Measurements from ENCODE around the gene FTL.

DNA sequence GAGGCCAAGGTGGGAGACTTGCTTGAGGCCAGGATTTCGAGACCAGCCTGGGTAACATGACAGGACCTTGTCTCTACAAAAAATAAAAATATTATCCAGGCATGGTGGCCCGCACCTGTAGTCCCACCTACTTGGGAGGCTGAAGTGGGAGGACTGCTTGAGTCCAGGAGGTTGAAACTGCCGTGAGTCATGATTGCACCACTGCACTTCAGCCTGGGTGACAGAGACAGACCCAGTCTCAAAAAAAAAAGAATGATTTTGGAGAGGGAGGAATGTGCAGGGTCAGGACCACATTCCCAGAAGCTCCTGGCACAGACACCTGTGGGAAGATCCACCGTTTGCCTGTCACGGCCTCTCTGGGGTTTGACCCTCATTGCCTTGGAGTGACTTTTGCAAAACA lies 19.7 kb upstream of the FTL start:
- TF ChIP-seq, protein P1, sequence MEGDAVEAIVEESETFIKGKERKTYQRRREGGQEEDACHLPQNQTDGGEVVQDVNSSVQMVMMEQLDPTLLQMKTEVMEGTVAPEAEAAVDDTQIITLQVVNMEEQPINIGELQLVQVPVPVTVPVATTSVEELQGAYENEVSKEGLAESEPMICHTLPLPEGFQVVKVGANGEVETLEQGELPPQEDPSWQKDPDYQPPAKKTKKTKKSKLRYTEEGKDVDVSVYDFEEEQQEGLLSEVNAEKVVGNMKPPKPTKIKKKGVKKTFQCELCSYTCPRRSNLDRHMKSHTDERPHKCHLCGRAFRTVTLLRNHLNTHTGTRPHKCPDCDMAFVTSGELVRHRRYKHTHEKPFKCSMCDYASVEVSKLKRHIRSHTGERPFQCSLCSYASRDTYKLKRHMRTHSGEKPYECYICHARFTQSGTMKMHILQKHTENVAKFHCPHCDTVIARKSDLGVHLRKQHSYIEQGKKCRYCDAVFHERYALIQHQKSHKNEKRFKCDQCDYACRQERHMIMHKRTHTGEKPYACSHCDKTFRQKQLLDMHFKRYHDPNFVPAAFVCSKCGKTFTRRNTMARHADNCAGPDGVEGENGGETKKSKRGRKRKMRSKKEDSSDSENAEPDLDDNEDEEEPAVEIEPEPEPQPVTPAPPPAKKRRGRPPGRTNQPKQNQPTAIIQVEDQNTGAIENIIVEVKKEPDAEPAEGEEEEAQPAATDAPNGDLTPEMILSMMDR (IDR thresholded peaks at IDR 0.05) = no peak
- TF ChIP-seq POLR2A (IDR thresholded peaks at IDR 0.05) = no peak
